AG10803 (cell line): ENCODE results near the gene DPH5.

Experiments
- DNase-seq: peaks from one replicate; pipeline ENCODE4 v3.0.0; 2010; ENCODE audit warnings: low read depth
- H3K4me3 ChIP-seq: 2 replicates; pipeline ENCODE4 v1.5.1; 2011; ENCODE audit warnings: mild to moderate bottlenecking, low read length, control low read depth
- CTCF ChIP-seq: conservative IDR thresholded peaks from 2 replicates; pipeline ENCODE4 v1.5.1; 2011; ENCODE audit warnings: mild to moderate bottlenecking, low read length, control low read depth, inconsistent platforms

DPH5 gene

DNA sequence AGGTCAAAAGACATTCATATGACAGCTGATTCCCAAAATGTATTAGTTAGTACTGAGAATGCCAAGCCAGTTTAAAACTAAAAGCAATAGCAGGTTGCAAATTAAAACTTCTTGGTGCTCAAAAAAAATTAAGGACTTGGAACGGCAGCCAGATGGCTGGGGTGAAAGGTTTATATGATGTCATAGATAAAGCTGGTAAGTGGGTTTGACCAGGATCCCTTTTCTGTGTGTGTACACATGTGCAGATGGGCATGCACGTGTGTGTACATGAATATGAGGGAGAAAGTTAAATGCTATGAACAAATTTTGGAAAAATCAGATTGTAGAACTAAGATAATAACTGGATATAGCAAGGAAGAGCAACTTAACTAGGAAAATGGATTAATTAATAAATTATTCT is 39.1 kb upstream of the DPH5 start:
- no peak overlapping the region for H3K4me3 ChIP-seq
- DNase-seq, result no peak
- no peak for TF ChIP-seq CTCF

DNA sequence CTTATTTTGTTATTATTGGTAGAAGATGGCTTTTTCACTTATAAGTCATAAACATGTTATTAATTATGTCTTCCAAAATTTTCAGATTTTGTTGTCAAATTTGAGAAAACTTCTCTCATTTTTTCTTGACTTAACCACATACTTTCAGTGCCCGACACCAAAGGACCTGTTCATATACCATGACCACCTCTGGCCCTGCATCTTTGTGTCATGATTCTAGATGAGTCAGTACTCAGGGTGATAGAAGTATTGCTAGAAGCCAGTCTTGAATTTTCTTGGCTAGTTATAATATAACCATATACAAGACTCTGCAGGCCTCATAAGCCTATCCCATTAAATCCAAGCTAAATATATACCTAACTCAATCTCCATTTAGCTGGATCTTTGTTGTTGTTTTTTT is 35.4 kb upstream of the DPH5 start:
- no peak for DNase-seq
- H3K4me3 ChIP-seq, result no peak overlapping the region
- TF ChIP-seq CTCF, result no peak

DNA sequence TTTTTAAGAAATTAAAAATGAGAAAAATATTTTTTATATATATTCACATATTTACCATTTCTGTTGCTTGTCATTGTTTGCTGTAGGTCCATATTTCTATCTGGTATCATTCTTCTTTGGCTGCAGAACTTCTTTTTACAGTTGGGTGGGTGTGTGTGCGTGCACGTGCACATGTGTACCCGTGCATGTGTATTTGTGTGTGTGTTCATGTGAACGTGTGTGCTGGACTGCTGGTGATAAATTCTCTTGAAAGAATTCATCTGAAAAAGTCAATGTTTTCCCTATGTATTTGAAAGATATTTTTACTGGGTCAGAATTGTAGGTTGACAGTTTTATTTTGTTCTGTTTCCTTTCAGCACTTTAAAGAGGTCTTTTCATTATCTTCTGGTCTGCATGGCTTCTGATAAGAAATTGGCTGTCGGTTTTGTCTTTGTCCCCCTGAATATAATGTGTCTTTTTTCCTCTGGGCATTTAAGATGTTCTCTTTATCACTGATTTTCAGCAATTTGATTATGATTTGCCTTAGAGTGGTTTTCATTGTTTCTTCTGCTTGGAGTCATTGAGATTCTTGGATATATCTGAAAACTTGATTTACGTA is 34.5 kb upstream of the DPH5 start:
- no peak for DNase-seq
- TF ChIP-seq CTCF, result no peak
- H3K4me3 ChIP-seq, result no peak overlapping the region

DNA sequence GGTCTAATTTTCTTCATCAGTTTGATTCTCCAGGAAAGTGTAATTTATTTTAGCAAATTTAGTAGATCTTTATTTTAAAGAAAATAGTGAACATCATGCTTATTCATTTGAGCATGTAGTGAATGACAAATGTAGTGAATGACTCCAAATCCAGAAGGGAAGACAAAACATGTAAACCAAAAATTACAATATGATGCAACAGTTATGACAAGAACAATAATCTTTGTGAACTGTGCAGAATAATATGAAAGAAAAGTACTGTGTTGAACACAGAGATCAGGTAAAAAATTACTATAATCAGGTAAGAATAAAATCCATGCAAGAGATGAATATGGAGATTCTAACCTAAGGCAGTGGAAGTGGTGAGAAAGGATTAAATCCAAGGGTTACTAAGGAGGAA is 30.0 kb upstream of the DPH5 start:
- H3K4me3 ChIP-seq, result no peak overlapping the region
- no peak for TF ChIP-seq CTCF
- no peak for DNase-seq

DNA sequence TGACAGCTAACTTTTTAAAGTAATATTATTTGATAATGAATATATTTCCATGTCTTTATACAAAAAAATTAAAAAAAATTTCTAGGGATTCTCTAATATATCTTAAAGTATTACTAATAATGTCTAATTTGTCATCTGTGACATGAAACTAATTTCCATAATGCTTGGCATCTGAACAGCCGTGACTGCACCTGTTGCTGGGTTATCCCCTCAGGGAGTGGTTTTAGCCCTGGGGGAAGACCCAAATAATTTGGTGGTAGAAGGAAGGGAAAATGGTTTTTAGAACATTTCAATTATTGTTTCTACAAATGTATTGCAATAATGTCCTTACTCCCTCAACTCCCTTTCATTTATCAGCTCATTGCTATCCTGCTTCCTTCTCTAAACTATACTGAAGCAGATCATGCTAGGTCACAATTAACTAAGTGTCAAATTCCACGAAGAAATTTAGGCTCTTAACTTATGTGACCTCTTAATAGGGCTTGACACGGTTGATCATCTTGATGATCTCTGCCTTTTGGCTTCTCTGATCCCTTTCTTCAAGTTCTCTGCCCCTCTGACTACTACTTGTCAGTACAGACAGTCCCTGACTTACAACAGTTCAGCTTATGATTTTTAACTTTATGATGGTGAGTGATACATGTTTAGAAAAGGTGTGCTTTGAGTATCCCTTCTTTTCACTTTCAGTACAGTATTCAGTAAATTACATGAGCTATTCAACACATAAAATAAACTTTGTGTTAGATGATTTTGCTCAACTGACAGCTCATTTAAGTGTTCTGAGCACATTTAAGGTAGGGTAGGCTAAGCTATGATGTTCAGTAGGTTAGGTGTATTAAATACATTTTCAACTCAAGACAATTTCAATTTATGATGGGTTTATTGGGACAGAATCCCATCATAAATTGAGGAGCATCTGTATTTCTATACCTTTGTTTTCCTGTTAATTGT is 26.4 kb upstream of the DPH5 start:
- no peak overlapping the region for H3K4me3 ChIP-seq
- DNase-seq, result no peak
- no peak for TF ChIP-seq CTCF

DNA sequence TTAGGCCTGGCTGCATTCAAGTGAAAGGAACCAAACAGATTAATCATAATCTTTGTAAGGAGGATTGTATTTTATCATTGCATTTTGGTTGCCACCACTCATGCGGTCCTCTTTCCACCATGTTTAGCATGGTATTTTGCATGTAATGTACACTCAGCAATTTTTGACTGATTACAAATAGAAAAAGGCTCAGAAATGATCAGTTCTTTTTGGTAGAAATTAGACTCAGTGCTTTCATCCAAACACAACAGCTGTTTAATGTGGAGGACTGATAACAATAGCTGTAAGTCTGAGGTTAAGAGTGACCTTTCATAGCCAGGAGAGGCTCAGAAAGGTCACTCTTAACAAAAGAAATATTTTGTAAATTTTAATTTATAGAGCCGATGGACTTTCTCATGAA is 25.3 kb upstream of the DPH5 start:
- no peak for TF ChIP-seq CTCF
- H3K4me3 ChIP-seq, result no peak overlapping the region
- no peak for DNase-seq

DNA sequence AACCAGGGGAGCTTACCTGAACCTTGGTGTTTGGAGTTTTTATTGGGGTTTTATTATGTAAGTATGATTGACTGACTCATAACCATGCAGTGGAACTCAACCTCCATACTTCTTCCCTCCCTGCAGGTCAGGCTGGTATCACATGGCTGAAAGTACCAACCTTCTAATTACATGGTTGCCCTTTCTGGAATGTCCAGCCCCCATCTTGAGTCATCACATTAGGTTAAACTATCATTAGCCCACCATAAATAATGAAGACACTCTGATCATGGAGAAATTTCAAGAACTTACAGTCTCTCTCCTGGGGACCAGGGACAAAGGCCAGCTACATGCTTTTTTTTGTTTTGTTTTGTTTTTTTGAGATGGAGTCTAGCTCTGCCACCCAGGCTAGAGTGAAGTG is 19.2 kb upstream of the DPH5 start:
- no peak for DNase-seq
- TF ChIP-seq CTCF, result no peak
- no peak overlapping the region for H3K4me3 ChIP-seq
